NCI-H1048 (cell line): ENCODE data around the gene ELP6.
A peak's percentile ranks its signal among the peaks of the same experiment; 100 is the strongest.
"Not testable (repeated sequence)": the region's sequence is repeated elsewhere in the genome, so short reads cannot be mapped to it uniquely, and the experiment has no call there.

Source experiments
- DNase-seq: peaks from one replicate; lab custom pipeline; 2025; lab: John Stamatoyannopoulos, UW

The ELP6 gene

DNA sequence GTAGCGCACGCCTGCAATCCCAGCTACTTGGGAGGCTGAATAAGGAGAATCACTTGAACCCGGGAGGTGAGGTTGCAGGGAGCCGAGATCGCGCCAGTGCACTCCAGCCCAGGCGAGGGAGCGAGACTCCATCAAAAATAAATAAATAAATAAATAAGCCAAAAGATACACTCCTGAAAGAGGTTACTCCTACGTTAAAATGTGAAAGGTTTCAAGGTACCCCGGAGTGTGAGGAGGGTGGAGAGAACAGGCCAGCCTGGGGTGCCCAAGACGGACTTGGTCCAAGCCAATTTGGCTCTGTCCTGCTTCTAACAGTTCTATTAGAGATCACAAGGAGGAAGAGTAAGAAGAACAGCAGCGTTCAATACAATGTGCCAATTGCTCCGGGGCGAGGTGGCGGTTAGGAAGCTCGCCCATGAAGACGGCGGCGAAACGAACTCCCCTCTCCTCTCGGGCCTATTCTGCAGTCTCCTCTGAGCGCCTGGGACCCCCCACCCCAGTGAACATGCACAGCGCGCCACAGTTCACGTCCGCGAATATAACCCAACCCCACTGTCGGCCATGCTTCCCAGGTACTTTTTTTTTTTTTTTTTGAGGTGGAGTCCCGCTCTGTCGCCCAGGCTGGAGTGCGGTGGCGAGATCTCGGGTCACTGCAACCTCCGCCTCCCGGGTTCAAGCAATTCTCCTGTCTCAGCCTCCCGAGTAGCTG, 942 bp downstream of the ELP6 start:
- DNase-seq = no peak

DNA sequence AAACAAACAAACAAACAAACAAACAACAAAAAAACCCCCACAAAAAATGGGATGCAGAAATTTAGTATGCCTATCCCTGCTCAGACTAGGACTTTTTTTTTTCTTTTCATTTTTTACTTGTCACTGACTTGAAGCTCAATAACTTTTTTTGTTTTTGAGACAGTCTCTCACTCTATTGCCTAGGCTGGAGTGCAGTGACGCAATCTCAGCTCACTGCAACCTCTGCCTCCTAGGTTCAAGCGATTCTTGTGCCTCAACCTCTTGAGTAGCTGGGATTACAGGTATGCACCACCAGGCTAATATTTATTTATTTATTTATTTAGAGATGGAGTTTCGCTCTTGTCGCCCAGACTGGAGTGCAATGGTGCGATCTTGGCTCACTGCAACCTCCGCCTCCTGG, 8.2 kb downstream of the ELP6 start:
- DNase-seq = not testable (repeated sequence)

DNA sequence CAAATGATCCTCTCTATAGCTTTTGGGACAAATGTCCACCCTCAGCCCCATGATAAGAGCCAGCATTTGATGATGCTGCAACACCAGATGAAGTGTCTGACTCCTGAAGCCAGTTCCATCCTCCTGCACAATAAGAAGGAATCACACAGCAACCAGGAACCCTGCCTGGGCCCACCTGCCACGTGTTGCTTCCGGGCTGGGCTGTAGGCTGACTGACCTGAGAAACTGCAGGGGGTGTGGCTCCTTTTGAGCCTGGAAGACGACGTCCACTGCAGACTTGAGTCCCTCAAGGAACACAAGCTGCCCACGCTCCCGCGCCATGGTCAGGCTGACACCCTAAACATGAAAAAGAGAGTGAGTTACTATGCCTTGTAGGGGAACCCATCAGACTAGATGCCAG, 9.4 kb downstream of the ELP6 start:
- DNase-seq = no peak

DNA sequence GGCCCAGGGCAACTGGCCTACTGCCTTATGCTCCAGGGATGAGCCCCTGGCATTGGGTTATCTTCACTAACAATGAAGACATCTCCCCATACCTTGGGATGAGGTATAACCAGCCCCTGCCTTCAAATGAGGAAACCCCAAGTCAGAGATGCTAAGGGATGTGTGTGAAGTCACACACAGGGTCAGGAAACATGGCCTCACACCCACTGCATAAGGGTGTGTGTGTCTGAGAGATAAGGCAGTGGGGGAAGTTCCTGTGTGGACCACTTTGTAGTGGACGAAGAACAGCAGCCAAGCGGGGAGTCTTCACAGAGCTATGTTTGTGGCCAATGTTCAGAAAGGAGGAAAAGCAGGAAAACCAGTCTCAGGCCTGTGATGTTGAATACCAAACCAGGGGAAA, 10.5 kb downstream of the ELP6 start:
- DNase-seq = no peak

DNA sequence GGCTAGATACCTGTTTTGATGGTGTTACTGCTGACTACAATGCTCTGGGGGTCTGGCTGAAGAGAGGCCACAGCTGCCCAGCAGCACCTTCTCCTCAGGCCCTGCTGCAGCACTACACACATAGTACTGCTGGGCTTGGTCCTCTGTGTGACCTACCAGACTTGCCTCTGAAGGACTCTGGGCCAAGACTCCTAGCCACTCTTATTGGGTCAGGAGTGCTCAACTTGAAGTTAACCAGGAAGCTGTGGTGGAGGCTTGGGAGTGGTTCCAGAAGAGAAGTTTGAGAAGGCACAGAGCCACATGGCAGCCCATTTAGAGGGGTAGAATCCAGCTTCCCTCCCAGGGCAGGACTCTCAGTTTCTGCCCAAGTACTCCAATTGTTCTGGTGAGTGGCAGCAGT, 16.6 kb downstream of the ELP6 start:
- no peak for DNase-seq

DNA sequence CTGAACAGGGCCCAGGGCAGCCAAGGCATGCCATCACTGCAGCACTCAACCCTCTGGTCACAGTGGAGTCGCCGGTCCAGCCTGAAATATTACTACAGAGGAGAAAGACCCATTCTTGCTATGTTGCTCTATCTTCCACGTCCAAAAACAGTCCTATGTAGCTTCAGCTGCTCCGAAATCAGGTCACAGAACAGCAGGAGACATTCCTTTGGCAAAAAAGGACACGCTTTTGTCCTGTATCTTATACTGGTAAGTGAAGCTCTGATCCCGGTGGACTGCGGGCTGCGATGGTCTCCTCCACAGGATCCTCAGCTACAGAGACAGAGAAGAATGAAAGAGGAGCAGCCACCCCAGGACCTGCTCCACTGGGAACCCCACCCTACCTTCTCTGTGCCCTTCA, 17.6 kb downstream of the ELP6 start:
- no peak for DNase-seq

DNA sequence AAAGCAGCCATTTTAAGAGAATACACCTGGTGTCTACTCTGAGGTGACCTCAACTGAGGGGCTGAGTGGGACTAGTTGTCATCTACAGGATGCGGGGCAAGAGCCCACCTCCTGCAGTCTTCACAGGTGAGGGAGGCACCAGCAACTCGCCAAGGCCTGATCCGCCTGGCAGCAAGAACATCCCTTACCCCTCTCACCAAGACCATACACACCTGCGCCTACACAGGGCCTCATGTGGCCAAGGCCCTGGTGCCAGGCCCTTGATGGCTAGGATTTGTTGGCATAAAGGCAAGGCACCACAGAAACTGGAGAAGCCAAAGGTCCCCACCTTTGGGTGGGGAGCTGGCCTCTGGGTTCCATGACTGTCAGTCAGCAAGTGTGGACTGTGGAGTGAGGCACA, 18.4 kb downstream of the ELP6 start:
- no peak for DNase-seq

DNA sequence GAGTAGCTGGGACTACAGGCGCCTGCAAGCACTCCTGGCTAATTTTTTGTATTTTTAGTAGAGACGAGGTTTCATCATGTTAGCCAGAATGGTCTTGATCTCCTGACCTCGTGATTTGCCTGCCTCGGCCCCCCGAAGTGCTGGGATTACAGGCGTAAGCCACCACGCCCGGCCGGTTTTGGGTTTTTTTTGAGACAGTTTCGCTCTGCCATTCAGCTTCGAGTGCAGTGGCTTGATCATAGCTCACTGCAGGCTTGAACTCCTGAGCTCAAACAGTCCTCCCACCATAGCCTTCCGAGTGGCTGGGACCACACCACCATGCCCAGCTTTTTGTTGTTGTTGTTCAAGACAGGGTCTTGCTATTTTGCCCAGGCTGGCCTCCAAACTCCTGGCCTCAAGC, 21.7 kb downstream of the ELP6 start:
- no peak for DNase-seq

DNA sequence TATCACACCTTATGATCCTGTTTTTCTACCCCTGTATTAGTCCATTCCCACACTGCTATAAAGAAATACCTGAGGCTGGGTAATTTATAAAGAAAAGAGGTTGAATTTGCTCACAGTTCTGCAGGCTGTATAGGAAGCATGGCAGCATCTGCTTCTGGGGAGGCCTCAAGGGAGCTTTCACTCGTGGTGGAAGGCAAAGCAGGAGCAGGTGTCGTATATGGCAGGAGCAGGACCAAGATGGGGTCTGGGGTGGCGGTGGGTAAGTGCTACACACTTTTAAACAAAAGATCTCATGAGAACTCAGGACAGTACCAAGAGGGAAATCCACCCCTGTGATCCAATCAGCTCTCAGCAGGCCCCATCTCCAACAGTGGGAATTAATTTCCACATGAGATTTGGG, 22.3 kb downstream of the ELP6 start:
- no peak for DNase-seq

DNA sequence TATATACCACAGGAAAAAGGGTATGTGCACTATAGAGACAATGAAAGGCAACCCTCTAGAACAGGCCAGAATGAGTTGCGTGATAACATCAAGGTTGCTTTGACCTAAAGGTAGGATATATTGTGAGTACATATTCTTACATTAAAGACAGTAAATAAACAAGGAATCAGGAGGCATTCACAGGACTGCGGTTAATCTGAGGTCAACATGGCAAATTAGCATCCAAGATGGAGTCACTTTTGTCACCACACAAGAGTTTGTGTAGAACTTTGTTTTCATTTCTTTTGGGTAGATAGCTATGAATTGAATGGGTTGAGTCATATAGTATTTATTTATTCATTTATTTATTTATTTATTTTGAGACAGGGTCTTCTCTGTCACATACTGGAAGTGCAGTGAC, 26.2 kb downstream of the ELP6 start:
- DNase-seq = no peak

DNA sequence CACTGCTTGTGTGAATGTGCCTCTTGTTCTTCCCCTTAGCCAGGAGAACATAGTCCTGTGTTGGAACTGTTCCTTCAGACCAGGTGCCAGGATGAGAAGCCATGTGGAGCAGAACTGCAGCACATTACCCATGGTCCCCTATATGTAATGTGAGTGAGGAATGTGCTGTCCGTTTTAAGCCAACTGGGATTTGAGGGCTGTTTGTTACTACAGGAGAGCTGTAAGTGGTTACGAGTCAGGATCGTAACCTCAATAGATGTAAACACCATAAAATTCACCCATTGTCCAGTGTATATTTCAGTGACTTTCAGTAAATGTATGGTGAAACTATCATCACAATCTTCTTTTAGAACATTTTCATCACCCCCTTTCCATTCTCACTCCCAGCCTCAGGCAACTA, 27.7 kb downstream of the ELP6 start:
- DNase-seq = no peak

DNA sequence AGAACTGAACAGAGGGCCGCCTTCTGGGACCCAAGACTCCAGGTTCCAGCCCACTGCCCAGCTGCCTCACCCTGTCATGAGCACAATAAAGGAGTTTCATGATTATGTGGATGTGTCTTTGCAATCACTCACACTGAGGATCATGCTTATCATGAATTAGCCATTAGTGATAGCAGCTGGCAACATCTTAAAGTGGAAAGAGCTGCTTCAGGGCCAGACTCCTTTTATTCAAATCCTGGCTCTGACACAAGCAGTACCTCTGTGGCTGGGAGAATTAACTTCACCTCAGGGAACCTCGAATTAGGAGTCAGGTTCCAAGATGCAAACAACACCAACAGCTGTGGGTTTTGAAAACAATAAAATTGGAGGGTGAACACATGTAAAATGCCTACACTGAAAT, 31.1 kb downstream of the ELP6 start:
- DNase-seq = no peak

DNA sequence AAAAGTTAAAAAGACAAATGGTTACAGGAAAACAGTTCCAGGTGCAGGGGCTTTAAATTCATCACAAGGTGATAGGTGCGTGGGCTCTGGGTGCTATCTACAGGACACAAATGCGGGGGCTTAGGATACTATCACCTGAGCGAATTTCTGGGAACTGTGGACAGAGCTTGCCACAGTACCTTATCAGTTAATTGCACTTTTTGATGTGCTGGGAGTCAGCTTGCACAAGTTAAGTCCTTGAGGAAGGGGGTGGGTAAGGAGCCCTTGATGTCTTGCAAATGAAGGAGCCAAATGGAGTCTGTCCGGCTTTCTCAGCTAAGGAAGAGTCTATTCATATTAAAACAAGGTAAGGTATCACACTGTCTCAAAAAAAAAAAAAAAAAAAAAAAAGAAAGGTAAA, 31.7 kb downstream of the ELP6 start:
- DNase-seq = not testable (repeated sequence)

DNA sequence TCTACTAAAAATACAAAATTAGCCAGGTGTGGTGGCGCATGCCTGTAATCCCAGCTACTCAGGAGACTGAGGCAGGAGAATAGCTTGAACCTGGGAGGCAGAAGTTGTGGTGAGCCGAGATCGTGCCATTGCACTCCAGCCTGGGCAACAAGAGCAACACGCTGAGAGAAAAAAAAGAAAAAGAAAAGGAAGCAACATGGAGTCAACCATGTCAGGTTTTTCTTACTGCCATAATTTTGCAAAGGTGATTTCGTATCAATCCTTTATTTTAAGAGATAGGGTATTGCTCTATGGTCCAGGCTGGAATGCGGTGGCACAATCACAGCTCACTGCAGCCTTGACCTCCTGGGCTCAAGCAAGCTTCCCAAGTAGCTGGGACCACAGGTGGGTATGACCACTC, 33.2 kb downstream of the ELP6 start:
- not testable (repeated sequence) for DNase-seq

DNA sequence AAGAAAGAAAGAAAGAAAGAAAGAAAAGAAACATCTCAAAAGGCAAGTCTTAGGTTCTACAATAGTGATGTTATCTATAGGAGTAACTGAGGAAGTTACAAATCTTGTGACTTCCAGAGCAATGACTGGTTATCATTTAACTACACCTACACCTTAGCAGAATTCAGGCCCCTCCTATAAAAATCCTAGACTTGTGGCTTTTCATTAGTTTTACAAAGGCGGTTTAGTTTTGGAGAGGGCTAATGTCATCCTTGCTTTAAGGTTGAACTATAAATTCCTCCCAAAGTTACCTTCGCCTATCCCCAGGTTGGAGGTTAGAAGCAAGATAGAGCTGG, 33.7 kb downstream of the ELP6 start:
- no peak for DNase-seq

DNA sequence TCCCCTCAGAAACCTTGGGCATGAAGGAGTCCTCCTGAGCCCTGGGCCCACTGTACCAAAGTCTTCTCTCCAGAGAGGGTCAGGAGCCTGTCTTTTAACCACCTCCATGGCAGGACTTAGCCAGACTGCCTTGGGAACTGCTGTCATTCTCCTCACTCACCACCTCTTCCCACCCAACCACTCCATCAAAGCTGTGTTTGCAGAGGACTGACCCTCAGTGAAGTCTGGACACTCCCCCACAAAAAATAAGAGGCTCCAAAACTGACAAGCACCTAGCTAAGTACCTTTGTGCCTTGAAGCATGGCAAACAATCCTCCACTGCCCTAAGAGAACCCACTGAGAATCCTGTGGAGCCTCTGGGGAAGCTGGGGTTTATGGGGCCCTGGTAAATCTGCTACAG, 35.5 kb downstream of the ELP6 start:
- DNase-seq = no peak

DNA sequence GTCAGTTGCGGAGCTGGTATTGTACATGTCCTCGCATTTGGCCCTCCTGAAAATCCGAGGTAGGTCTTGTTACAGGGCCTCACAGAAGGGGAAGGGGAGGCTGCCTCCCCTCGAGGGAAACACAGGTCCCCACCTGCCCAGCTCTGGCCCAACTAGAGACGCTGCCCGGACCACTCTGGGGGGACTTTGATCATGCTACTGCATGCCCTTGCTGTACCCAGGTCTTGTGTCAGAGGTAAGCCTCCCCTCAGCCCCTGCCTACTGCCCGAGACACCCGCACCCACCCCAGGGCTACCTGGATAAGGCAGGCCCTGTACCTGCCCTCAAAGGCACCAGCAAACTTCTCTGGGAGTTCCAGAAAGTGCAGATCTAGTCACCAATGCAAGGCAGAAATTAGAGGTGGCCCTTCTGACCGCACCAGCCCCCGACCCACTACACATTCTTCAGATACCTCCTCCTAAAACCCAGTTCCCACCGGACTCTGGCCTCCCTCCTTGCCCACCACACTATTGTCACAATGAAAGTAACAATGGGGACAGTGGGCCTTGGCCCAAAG, 36.8 kb downstream of the ELP6 start:
- DNase-seq = no peak

DNA sequence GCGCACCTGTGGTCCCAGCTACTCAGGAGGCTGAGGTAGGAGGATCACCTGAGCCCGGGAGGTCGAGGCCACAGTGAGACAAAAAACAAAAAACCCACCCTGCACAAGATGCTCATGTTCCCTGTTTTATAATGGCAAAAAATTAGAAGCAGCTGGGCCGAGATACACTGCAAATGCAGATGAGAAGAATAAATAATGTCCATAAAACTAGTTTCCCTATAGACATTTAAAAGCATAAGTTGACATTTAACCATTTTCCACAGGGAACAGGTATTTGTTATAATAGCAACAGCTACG, 37.2 kb downstream of the ELP6 start:
- no peak for DNase-seq

DNA sequence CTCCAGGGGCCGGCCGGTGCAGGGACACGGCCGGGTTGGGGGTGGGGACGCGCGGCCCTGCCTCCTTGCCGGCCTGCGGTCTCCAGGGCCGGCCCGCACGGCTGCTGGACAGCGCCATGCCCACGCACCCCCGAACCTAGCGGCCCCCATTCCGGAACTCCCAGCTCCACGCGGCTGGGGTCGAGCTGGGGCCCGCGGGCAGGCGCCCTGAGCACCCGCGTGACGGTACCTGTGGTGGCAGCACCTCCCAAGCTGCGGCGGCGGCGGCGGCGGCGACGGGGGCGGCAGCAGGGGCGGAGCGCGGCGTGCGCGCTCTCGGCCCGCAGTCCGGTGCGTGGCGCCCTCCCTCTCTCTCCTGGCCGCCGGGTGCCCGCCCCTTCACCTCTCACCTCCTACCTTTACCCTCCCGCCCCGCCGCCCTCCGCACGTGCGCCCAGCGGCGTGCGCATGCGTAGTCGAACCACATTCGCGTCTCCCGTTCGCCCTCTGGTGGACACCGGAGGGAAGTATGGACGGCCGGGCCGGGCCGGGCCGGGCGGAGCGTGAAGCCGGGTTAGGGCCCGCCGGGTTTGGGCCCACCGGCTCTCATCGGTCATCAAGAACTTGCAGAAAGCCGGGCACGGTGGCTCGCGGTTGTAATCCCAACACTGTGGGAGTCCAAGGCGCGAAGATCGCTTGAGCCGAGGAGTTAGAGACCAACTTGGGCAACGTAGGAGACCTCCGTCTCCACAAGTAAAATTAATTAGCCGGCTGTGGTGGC, 37.8 kb downstream of the ELP6 start, which contains the start of gene SCAP:
Gene SCAP (minus strand): TSS at position 372 of the 760 bp plus-strand sequence. CDS start 32,948 bp downstream, outside the sequence.
- peak; percentile 48 for DNase-seq

DNA sequence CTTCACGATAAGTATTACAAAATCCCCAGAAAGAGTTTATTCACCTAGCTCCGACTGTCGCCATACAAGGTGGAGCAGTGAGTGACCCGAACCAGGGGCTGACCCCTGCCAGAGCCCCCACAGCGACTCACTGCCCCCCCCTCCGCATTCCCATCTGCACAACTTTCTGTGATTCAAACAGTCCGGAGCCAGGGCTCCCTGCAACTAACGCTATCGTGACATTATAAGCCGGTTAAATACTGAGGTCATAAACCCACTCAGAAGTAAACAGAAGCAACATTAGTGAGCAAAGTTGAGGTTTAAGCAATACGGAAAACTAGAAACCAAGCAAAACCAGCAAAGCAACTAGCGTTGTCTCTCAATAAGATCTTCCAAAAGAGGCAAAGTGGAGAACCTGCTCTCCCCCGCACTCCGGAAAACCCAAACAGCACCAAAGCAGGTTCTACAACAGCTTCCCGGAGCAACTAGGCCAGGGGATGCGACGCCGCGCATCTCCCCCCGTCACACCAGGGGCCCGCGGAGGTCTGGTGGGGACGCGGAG, 38.4 kb downstream of the ELP6 start:
- no peak for DNase-seq

DNA sequence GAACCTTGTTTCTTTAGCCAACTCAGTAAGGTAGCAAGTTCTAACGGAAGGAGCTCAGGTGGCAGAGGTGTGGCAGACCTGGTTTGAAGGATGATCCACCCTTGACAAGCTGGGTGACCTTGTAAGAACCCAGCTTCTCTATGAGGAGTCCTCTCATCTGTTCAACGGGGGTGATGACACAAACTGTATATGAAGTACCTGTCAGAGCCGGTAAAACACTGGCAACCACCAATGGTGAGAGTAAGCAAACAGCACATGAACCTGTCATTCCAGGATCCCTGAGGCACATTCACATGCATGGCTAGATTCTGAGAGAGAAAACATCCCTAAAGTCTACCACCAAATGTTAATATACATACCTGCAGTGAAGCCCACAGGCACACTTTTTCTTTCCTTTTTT, 40.1 kb downstream of the ELP6 start:
- no peak for DNase-seq

DNA sequence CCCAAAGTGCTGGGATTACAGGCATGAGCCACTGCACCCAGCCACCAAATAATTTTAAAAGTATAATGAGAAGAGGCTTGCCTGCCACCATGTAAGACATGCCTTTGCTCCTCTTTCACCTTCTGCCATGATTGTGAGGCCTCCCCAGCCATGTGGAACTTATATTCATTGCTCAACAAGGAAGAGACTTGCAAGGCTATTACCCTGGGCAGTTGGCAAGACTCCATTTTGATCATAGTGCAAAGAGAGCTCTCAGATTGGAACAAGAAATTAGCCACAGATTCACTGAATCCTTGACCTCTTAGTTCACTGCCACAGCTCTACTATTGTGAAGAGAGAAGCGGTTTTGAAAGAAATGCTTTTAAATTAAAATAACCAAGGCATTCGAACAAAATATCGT, 43.9 kb downstream of the ELP6 start:
- DNase-seq = no peak

DNA sequence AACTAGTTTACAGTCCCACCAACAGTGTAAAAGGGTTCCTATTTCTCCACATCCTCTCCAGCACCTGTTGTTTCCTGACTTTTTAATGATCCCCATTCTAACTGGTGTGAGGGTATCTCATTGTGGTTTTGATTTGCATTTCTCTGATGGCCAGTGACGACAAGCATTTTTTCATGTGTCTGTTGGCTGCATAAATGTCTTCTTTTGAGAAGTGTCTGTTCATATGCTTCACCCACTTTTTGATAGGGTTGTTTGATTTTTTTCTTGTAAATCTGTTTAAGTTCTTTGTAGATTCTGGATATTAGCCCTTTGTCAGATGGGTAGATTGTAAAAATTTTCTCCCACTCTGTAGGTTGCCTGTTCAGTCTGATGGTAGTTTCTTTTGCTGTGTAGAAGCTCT, 45.2 kb downstream of the ELP6 start:
- DNase-seq = not testable (repeated sequence)

DNA sequence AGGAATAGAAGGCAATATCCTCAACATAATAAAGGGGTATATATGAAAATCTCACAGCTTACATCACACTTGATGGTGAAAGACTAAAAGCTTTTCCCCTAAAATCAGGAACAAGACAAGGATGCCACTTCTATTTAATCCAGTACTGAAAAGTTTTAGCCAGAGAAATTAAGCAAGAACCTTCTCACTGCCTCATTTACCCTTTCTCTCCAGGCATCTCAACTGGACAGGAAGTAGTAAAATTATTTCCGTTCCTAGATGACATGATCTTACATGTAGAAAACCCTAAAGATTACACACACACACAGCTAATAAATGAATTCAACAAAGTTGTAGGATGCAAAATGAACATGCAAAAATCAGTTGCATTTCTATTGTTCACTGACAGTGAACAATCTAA, 48.9 kb downstream of the ELP6 start:
- DNase-seq = no peak
